HuH-7 (cell line): ENCODE data around the gene HSPB8.
"Not testable (repeated sequence)": the region's sequence is repeated elsewhere in the genome, so short reads cannot be mapped to it uniquely, and the experiment has no call there.

Source experiments
- DNase-seq: peaks from one replicate; pipeline ENCODE4 v3.0.0; 2011; ENCODE audit warnings: low spot score

Gene HSPB8

DNA sequence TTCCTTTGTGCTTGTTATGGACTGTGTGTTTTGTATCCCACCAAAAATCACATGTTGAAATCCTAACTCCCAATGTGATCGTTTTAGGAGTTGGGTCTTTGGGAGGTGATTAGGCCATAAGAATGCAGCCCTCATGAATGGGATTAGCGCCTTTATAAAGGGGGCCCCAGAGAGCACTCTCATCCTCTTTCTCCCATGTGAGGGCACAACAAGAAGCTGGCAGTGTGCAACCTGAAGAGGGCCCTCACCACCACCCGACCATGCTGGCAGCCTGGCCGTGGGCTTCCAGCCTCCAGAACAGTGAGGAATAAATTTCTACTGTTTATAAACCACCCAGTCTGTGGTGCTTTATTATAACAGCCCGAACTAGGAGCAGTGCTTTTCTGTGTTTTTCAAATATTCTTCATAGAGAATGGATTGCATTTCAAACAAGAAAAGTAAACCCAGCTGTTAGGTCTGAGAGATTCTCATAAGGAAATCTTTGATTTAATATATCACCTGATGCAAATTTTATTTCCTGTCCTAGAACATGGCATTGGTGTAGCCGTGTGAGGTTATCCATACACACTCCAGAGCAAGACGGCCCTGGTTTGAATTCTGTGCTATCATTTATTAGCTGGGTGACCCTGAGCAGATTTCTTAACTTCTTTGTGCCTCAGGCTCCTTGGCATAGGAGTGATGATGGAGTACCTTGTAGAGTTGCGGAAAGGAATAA lies 27.8 kb downstream of the HSPB8 start:
- no peak for DNase-seq

DNA sequence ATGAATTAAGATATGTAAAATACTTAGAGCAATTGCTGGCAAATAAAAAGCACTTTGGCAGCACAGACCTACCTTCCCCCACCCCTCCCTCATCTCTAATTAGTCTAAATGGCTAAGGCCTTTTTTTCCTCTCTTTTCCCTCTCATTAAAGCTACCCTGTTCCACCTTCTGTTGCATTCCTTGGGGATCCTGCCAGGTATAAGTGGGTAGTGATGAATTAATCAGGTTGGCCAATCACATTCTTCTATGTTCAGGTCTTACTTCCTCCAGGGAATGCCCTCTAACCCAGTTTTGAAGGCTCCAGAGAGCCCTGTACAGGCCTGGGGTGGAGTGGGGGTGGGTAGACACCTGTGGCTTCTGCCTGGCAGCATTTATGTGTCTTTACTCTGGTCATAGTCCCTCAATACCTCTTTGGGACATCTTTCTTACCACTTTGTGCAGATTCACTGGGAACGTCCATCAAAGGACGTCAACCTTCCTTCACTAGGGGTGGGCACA lies 28.4 kb downstream of the HSPB8 start:
- DNase-seq: no peak

DNA sequence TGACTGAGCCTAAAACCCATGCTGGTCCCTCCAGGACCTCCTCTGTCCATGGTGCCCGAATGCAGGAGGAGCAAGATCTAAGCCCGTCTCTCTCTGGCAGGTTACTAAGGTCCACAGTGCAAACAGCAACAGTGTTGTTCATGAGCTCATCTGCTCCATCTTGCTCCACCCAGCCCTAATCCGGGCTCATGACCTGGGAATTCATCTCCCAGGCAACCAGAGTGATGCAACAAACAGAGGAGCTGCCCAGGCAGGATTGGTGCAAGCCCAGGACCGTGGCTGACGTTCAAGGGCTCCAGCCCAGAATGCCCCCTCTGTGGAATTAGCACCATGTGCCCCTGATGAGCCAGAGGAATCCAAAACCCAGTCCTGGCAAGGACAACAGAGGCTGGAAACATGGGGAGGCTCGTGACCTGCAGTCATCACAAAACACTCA lies 29.9 kb downstream of the HSPB8 start:
- DNase-seq: no peak

DNA sequence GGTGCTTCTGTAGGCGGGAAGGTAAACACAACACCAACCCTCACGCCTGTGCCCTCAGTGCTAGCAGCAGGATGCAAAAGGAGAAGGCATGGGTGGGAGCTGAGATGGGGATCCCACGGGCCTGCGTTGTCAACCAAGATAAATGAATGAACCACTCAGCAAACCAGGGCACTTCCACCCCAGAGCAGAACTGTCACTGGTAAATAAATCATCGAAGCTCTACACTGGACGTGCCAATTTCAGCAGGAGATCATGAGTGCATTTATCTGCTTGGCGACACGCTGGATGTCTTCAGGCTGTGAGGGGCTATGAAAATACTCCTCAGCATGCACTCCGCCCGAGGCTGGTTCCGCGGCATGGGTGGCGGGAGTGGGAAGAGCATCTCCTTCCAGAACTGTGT lies 33.2 kb downstream of the HSPB8 start:
- DNase-seq: no peak

DNA sequence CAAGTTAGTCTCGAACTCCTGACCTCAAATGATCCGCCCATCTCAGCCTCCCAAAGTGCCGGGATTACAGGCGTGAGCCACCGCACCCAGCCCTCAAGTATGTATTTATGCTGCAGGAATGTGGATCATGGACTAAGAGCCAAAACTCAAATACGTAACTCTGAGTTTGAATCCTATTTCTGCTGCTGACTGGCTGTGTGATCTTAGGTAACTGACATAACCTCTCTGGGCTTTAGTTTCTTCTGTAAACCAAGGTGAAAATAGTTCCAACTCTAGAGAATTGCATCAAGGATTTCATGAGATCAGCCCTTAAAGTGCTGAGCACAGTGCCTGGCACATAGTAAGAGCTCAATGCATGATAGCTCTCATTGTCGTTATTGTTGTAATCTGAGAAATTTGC lies 37.4 kb downstream of the HSPB8 start:
- DNase-seq: no peak

DNA sequence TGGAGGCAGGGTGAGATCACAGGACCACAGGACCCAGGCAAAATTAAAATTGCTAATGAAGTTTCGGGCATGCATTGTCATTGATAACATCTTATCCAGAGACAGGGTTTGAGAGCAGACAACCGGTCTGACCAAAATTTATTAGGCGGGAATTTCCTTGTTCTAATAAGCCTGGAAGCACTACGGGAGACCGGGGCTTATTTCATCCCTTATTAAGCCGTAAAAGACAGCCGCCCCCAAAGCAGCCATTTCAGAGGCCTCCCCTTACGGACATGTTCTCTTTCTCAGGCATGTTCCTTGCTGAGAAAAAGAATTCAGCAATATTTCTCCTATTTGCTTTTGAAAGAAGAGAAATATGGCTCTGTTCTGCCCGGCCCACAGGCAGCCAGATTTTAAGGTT lies 40.1 kb downstream of the HSPB8 start:
- not testable (repeated sequence) for DNase-seq

DNA sequence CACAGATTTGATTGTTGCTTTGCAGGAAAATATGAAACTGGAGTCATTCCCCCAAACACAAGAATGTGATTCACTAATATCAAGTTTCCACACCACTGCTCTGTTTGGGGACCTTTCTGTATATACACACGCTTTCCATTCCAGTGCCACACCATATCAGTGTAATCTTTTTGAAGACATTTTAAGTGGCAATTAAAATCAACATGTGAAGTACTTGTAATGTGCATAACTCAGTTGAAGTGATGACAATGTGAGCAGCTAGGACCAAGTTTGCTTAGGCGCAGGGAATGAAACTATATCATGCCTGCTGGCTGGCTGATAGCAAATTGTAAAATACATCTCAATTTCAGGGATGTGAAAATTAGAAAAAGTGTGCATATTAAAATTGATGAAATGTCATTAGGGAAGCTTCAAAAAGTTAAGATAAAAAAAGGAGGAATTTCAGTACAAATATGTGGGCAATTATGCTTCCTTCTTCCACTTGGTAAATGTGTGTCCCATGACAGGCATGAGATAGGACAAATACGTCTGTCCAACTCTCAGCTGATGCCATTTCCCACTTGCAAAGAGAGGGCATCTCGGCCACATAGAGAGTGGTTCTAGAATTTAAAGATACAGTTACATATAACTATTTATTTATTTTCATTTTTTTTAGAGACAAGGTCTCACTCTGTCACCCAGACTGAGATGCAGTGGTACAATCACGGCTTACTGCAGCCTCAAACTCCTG lies 43.7 kb downstream of the HSPB8 start:
- no peak for DNase-seq

DNA sequence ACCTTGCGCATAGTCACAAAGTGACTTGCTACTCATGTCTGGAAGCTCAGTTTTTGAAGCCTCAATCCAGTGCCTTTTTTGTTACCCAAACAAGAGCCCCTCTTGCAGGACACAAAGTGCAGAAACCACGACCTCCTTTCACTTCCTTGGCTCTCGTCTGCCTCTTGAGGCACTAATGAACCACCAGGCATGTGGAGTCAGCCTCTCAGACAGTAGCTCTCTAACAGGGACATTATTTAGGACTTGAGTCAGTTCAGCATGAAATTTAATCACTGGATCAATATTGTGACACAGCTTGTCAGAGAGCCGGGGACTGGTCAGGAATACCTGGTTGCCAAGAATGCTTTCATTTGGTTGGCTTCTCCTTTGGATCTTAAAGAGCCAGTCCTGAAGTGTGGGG lies 46.7 kb downstream of the HSPB8 start:
- no peak for DNase-seq

DNA sequence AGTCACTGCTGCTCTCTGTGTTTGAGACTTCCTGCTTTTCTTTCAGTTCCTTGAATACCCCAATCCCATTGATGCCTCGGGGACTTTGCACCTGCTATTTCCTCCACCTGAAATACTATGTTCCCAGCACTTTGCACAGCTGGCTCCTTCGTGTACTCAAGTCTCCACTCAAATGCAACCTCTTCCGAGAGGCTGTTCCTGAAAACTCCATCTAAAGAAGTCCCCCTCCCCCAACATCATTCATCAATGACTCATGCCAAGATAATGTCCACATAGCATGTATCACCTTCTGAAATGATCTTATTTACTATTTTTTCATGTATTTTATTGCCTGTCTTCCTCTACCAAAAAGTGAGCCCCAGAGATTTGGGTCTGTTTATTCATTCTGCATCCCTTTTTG lies 48.6 kb downstream of the HSPB8 start:
- DNase-seq: no peak

DNA sequence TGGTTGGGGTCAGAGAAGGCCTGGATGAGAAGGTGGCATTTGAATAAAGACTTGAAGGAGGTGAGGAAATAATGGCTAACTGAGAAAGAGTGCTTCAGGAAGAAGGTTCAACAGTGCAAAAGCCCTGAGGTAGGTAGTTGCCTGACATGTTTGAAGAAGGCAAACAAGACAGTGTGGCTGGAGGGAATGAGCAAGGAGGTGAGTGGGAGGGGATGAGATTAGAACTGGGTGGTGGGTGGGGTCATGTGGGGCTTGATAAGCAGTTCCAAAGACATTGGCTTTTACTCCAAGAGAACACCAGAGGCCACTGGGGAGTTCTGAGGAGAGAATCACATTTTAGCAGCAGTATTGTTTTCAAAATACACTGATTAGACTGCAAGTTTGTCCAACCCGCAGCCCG lies 50.5 kb downstream of the HSPB8 start:
- DNase-seq: no peak

DNA sequence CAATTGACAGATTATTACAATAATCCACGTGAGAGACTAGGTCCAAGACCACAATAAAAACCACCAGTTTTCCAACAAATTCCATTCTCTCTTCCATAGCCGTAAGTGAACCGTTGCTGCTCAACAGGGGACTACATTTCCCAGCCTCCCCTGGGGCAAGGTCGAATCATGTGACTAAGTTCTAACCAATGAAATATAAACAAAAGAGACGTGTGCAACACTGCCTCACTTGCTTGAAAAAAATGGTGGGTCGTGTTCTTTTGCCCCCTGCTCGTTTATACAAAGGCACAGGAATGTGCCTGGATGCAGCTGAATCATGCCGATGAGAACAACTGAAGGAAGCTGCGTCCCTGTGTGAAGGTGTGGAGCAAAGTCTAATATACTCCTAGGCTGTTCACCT lies 51.1 kb downstream of the HSPB8 start:
- DNase-seq: peak; percentile 36

DNA sequence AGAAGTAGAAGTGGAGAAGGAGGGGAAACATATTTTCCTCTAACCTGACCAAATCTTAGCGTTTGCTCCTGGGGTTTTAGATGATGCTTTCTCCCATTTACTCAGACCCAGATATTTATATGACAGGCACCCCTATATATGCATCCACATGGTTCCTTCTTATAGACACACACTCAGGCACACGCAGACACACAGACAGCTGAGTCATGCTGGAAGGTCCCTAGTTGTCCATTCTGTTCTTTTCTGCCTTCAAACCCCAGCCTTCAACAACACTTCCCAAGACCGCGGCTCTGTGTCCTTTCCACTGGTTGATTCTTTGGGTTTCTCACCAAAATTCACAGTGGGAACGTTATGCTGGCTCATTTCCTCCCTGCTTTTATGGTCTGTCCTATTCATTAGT lies 52.1 kb downstream of the HSPB8 start:
- DNase-seq: no peak

DNA sequence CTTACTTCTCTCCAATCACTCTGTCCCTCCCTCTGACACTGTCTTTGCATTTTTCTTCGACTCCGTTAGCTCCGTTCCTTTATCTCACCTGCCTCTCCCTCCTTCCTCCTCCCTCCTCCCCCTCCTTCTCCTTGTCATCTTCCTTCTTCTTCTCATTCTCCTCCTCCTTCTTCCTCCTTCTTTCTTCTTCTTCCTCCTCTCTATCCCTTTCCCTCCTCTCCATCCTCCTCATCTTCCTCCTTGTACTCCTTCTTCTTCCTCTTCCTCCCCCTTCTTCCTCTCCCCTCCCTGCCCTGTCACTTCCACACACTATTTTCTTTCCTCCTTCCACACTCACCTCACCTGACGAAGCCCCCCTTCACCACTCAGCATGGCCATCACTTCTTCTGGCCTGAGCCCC lies 53.0 kb downstream of the HSPB8 start:
- DNase-seq: no peak

DNA sequence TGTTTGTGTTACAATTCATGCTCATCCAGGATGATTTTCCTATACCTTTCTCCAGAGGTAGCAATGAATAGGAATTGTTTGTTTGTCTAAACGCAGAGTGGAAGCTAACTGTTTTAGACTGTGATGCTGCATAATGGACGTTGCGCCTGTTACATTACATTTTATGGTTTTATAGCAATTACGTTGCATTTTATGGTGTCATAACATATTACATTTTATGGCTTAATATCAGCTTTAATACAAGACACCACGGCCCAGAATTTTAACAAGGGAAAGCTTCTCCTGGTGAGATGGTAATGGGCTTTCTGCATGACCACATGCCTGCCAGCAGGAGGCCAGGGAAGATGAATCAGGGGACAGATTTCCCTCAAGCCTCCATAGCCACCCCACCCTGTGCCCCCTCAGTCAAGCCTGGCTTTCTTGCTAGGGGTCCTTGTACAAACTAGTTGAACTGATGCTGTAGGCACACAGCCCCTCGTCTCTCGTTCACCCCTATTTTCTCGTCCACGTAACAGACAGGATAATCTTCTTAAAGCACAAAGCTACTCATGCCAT lies 56.5 kb downstream of the HSPB8 start:
- peak; percentile 6 for DNase-seq

DNA sequence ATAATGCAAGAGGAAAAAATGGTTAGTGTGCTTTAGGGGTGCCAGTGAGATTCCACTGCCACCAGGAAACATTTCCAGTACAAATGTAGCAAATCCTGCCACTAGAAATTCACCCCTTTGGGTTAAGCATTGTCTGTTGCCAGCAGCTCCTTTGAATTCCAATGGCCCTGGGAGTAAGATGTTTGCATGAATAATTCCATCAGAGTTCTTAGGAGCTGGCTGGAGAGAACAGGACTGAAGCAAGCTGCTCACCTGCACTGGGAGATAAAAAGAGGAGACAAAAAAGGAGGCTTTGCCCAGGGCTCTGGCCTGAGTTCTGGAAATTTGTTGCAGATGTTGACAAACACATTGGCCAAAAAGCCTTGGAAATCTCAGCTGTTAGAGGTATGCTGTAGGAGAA lies 57.6 kb downstream of the HSPB8 start:
- no peak for DNase-seq

DNA sequence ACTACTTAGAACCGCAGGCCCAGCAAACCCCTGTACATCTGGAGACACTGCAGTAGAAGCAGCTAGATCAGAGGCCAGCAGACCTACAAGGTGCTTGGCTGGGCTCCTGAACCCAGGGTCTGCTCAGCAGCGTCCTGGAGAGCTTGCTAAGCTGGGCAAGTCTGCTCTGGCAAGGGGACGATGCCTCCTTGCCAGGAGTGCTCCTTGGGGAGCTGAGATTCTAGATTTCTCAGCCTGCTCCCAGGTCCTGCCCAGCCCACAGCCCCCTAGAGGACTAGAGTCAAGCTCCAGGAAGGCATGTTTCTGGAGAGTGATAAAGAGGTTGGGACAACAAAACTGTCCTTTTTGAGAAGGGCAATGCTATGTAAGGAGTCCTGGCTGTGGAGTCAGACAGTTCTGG lies 60.3 kb downstream of the HSPB8 start:
- DNase-seq: no peak

DNA sequence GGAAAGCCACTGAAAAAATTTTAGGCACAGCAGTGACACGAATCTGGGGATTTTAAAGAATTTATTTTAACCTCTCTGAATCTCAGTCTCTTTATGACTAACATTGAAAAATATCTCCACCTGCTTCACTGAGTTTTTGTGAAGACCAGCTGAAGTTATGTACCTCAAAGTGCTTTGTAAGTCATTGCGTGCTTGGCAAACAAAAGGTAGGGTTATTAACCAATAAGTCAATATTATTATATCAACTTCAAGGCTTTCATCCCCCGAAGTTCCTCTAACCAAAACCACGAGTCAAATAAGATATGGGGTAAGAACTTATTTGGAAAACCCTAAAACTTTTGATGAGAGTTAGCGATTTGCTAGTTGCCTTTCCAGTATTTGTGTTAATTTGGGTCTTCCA lies 62.3 kb downstream of the HSPB8 start:
- no peak for DNase-seq

DNA sequence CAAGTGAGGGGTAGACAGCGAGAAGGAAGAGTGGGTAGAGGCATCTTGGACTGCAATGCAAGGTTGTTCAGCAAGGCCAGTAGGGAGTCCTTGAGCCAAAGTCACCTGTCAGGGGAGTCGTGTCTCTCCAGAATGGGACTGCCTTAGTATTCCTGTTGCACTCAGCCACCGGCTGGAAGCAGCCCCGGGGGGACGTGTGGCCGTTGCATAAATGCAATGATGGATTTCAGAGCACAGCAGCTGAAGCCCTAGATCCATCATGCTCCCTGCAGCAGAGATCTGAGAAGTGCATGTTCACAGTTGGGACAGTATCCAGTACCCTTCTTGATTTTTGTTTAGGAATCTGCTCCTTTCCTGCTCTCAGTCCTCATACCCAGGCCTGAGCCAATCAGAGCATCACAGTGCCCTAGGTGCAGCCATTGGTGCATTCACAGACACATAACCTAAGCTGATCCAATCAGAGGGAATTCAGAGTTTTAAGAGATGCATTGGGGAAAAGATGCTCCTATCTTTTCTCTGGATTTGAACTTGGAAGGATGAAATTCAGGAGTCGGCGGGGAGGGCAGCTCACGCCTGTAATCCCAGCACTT lies 62.9 kb downstream of the HSPB8 start:
- DNase-seq: no peak
